Mucosa of descending colon (tissue), 3 donors: Measurements from ENCODE around the gene MAP10. TPM values are rescaled to one million over a fixed set of nuclear protein-coding genes. Genes with fewer than 3 reads are reported as not detected.
"Not testable (repeated sequence)": the region's sequence is repeated elsewhere in the genome, so short reads cannot be mapped to it uniquely, and the experiment has no call there.

Source experiments
- ATAC-seq: fragments of 200-7000 bp; cut with Tn5 transposase; one replicate; pipeline ENCODE4 v1.9.1; 2020; ENCODE audit warnings: mild to moderate bottlenecking, moderate library complexity
- DNase-seq, 3 donors: peaks; one replicate each; pipeline ENCODE4 v3.0.0-alpha.2; 2020
- H3K36me3 ChIP-seq: fragments of 200-600 bp; one replicate; pipeline ENCODE4 v1.8.0; 2021; ENCODE audit warnings: low read depth, mild to moderate bottlenecking
- H3K4me1 ChIP-seq: fragments of 200-600 bp; one replicate; pipeline ENCODE4 v1.8.0; 2021; ENCODE audit warnings: low read depth, mild to moderate bottlenecking
- H3K4me3 ChIP-seq: fragments of 200-600 bp; one replicate; pipeline ENCODE4 v1.8.0; 2021; ENCODE audit warnings: mild to moderate bottlenecking
- H3K9me3 ChIP-seq: fragments of 200-600 bp; one replicate; pipeline ENCODE4 v1.8.0; 2021; ENCODE audit warnings: mild to moderate bottlenecking
- intact Hi-C, 2 donors: fragments of 100-400 bp; cut with DNase I in 1 of 2; cut with micrococcal nuclease in 1 of 2; formaldehyde crosslinking; loops; one replicate each; pipeline versions ENCODE4 v1.11.0 to v1.11.1; 2022; cut with DNase I, micrococcal nuclease
- total RNA-seq, 3 donors: library from RNA; stranded (reverse); fragmentation: NEBNext Ultra II Directional in 2 of 3; extraction: Animal tissue kit (Norgen Biotek cat#: 25700) in 2 of 3; gene quantifications; one replicate each; pipeline versions ENCODE4 v1.2.1 to v1.2.4, GENCODE V29; 2021 to 2023
- TF ChIP-seq, protein P1 (sequence below): fragments of 200-600 bp; IDR thresholded peaks from one replicate; pipeline ENCODE4 v1.8.0; 2022; ENCODE audit warnings: antibody characterized with exemption, mild to moderate bottlenecking
- donor health status: DM: no; HTN: no; CAD: no; lungs with moderate emphysema.
- donor health status: DM: no; HTN: no; CAD: no.
- donor health status: DM: no; HTN: yes; CAD: no.

Gene MAP10
- total RNA-seq, 3 donors from 2014 or later = 1.6 to 4.3 (median 2.2) TPM

DNA sequence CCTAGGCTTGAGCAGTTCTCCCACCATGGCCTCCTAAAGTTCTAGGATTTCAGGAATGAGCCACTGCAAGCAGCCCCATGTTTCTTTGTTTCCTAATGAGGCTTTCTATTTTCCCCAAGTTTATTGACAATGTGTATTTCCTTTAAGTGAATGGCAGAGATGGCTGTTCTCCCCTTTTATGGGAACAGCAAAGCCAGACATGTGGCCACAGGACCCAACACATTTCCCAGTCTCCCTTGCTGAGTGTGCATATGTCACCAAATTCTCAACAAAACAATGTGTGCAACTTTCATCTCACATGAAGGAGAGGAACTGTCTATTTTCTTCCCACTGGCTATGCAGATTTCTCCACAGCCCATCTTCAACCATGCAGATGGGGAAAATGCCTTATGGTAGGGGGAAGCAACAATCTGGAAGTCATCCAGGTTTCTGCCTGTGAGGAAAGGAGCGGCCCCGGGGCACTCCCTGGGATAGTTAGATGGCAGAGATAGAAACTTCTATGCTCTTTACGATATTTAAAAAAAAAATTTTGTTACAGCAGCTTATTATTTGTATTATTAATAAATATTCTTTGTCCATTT is 28.6 kb upstream of the MAP10 start:
- no peak for ATAC-seq
- no peaks in the 10 kb centered on the region for H3K36me3 ChIP-seq
- no peak overlapping the region for H3K4me3 ChIP-seq
- TF ChIP-seq, protein P1, sequence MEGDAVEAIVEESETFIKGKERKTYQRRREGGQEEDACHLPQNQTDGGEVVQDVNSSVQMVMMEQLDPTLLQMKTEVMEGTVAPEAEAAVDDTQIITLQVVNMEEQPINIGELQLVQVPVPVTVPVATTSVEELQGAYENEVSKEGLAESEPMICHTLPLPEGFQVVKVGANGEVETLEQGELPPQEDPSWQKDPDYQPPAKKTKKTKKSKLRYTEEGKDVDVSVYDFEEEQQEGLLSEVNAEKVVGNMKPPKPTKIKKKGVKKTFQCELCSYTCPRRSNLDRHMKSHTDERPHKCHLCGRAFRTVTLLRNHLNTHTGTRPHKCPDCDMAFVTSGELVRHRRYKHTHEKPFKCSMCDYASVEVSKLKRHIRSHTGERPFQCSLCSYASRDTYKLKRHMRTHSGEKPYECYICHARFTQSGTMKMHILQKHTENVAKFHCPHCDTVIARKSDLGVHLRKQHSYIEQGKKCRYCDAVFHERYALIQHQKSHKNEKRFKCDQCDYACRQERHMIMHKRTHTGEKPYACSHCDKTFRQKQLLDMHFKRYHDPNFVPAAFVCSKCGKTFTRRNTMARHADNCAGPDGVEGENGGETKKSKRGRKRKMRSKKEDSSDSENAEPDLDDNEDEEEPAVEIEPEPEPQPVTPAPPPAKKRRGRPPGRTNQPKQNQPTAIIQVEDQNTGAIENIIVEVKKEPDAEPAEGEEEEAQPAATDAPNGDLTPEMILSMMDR = no peak
- no peaks in the 10 kb centered on the region for H3K9me3 ChIP-seq
- H3K4me1 ChIP-seq = no peaks in the 10 kb centered on the region
- no peak for DNase-seq
- intact Hi-C loops = no loop called here

DNA sequence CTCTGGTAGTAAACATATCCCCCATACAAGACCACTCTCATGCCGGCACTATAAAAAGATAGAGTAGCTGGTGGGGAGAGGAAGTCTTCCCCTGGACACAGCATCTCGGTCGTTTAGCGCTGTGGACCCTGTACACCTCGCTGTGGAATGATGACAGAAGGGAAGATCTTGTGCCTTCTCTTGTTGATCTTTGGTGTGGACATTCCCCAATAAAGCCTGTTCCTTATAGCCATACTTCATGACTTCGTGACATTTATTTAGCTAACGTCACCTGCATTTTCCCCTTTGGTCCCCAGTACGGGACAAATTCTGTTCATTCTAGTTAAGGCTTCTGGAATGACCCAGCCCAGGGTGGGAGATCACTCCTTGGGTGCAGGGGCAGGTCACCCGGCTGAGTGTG is 24.9 kb upstream of the MAP10 start:
- Histone ChIP-seq H3K4me3 (no peak overlapping the region), H3K9me3 (no peaks in the 10 kb centered on the region), H3K4me1 (no peaks in the 10 kb centered on the region), H3K36me3 (no peaks in the 10 kb centered on the region)
- TF ChIP-seq, protein P1 = no peak
- ATAC-seq (peak; percentile 86), DNase-seq (no peak)
- intact Hi-C loops = no loop called here

DNA sequence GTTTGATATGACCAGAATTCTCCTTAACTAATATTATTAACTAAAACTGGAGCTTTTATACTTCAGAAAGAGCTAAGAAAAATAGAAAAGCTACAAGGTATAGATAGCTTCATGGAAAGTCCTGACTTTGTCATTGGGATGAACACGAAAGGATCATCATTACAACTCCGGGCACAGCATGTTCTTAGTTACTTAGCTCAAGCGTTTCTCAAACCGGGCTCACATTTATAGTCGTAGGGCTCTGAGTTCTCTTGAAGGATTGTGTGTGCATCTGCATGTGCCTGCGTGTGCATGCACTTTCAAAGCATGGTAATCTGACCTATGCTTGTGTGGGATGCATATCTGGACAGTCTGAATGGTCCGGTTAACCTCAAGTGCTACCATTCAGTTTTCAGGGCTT is 20.4 kb upstream of the MAP10 start:
- Histone ChIP-seq H3K9me3 (no peaks in the 10 kb centered on the region), H3K4me1 (no peaks in the 10 kb centered on the region), H3K4me3 (no peak overlapping the region), H3K36me3 (no peaks in the 10 kb centered on the region)
- no peak for ATAC-seq
- TF ChIP-seq, protein P1 = no peak
- DNase-seq = no peak
- intact Hi-C loops = no loop called here

DNA sequence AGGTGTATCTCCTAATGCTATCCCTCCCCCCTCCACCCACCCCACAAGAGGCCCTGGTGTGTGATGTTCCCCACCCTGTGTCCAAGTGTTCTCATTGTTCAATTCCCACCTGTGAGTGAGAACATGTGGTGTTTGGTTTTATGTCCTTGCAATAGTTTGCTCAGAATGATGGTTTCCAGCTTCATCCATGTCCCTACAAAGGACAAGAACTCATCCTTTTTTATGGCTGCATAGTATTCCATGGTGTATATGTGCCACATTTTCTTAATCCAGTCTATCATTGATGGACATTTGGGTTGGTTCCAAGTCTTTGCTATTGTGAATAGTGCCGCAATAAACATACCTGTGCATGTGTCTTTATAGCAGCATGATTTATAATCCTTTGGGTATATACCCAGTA is 19.6 kb upstream of the MAP10 start:
- H3K4me1 ChIP-seq, DNase-seq, H3K36me3 ChIP-seq, intact Hi-C loops, H3K9me3 ChIP-seq, H3K4me3 ChIP-seq, ATAC-seq: not testable (repeated sequence)

DNA sequence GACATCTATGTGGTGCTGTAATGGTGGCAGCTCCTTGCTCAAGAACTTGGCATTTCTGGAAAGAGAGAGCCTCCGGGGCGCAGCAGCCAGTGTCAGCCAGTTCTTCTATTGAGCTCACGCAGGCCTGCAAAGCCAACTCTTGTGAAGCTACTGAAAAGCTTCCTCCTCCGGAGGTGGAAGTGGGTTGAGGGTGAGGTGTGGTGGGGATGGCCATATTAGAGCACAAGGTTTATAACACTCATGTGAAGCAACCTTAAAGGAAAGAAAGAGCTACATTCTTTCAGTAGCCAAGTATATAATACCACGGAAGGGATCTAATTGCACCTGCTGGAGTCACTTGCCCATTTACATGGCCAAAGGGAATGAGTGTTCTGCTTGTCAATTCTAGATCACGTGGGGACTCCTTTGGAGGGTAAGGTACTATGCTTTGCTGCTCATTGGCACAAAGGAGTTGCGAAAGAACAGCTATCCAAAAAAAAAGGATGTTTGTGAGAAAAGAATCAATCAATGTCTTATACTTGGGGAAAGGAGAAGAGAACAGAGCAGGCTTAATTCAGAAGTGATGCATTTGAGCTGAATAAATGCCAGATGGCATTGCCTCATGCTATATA is 18.3 kb upstream of the MAP10 start:
- no peaks in the 10 kb centered on the region for H3K36me3 ChIP-seq
- TF ChIP-seq, protein P1 = no peak
- no peak overlapping the region for H3K4me3 ChIP-seq
- ATAC-seq (peak; percentile 83), DNase-seq (no peak)
- no peaks in the 10 kb centered on the region for H3K4me1 ChIP-seq
- H3K9me3 ChIP-seq = no peaks in the 10 kb centered on the region
- intact Hi-C loops = no loop called here

DNA sequence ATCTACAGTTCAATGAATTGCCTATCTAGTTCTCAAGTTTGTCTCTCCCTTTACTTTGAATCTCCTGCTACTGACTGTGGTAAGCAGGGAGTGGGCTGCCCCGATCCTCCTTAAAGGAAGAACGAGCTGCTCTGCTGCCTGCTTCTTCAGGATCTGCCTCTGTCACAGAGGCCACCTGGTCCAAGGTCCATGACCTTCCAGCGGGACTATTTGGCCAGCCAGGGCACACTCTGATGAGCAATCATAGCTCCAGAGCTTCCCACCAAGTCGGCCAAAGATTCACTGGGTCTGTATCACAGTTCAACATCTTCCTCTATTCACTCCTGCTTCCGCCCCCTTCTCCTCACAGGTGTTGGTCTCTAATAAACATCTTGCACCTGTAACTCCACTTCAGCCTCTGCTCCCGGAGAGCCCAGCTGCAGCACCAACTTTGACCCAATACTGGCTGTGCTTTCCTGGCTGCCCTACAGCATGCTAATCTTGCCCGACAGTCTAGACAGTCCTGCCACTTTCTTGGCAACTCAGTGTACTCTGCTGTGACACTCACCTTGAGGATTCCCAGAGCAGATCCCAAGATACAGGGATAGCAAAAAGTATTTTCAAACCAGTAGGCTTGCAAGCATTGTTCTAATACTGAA is 16.9 kb upstream of the MAP10 start:
- H3K9me3 ChIP-seq = no peaks in the 10 kb centered on the region
- no peaks in the 10 kb centered on the region for H3K4me1 ChIP-seq
- peak; percentile 32 for ATAC-seq
- intact Hi-C loops = no loop called here
- no peak overlapping the region for H3K4me3 ChIP-seq
- no peaks in the 10 kb centered on the region for H3K36me3 ChIP-seq
- TF ChIP-seq, protein P1 = no peak
- no peak for DNase-seq
